Measurements from ENCODE around the gene STAB2. TPM values are rescaled to one million over a fixed set of nuclear protein-coding genes. Genes with fewer than 3 reads are reported as not detected.

STAB2 gene
- total RNA-seq, 4 donors from 2014 or later, result 0.95 TPM; not detected in 3

GRCh38 chr12:103768467-103769123 is 181.5 kb downstream of the STAB2 start:
- TF ChIP-seq POLR2A (IDR thresholded peaks at IDR 0.05), result no peak
- TF ChIP-seq CTCF (IDR thresholded peaks at IDR 0.05), result no peak
- no peaks in the 10 kb centered on the region for H3K27me3 ChIP-seq
- DNase-seq, result no peak
- peaks cover 0 to 22% (median 8%) of the 10 kb centered on the region in 3 donors for H3K36me3 ChIP-seq
- intact Hi-C loops (cut with DNase I), result no loop called here
- H3K9me3 ChIP-seq, result no peaks in the 10 kb centered on the region
- WGBS, 2 donors, result 87 to 89% methylated on average over 7 of the region's 8 CpGs
- peaks cover 0 to 13% (median 0%) of the 10 kb centered on the region in 3 donors for H3K4me1 ChIP-seq
- H3K27ac ChIP-seq, result no peak overlapping the region
- H3K4me3 ChIP-seq, result no peak overlapping the region

- 94 to 100% methylated on average over 5 to 7 of the region's 9 CpGs for WGBS, 2 donors
- intact Hi-C loops (cut with DNase I), result no loop called here
These were observed 182.3 kb downstream of the STAB2 start for GRCh38 chr12:103769240-103769945.

GRCh38 chr12:103771466-103771865 is 184.4 kb downstream of the STAB2 start:
- Histone ChIP-seq H3K4me3 (no peak overlapping the region), H3K4me1 (peaks cover 0 to 18% (median 0%) of the 10 kb centered on the region in 3 donors), H3K27me3 (no peaks in the 10 kb centered on the region), H3K27ac (no peak overlapping the region), H3K9me3 (no peaks in the 10 kb centered on the region), H3K36me3 (peaks cover 0 to 18% (median 1%) of the 10 kb centered on the region in 3 donors)
- intact Hi-C loops (cut with DNase I), result no loop called here
- TF ChIP-seq CTCF (IDR thresholded peaks at IDR 0.05), result peak in 5 of 6 experiments; percentile 16 to 48 (median 27)
- no peak for TF ChIP-seq POLR2A (IDR thresholded peaks at IDR 0.05)
- 29 to 48% methylated on average over 2 to 3 of the region's 3 CpGs for WGBS, 2 donors
- DNase-seq, result no peak

More at GRCh38 chr12:103769240-103769945, 182.3 kb downstream of the STAB2 start:
- no peak overlapping the region for H3K27ac ChIP-seq
- peaks cover 0 to 22% (median 8%) of the 10 kb centered on the region in 3 donors for H3K36me3 ChIP-seq
- H3K4me3 ChIP-seq, result no peak overlapping the region
- peaks cover 0 to 18% (median 0%) of the 10 kb centered on the region in 3 donors for H3K4me1 ChIP-seq
- no peaks in the 10 kb centered on the region for H3K27me3 ChIP-seq
- DNase-seq, result no peak
- TF ChIP-seq POLR2A (IDR thresholded peaks at IDR 0.05) (no peak), CTCF (IDR thresholded peaks at IDR 0.05) (no peak)
- no peaks in the 10 kb centered on the region for H3K9me3 ChIP-seq

- peaks cover 0 to 18% (median 0%) of the 10 kb centered on the region in 3 donors for H3K4me1 ChIP-seq
- no peak overlapping the region for H3K4me3 ChIP-seq
- H3K27me3 ChIP-seq, result no peaks in the 10 kb centered on the region
- no peaks in the 10 kb centered on the region for H3K9me3 ChIP-seq
- TF ChIP-seq POLR2A (IDR thresholded peaks at IDR 0.05) (no peak), CTCF (IDR thresholded peaks at IDR 0.05) (no peak)
- 79 to 81% methylated on average over 5 to 6 of the region's 7 CpGs for WGBS, 2 donors
- peaks cover 0 to 26% (median 0%) of the 10 kb centered on the region in 3 donors for H3K36me3 ChIP-seq
- DNase-seq, result no peak
- intact Hi-C loops (cut with DNase I), result no loop called here
- H3K27ac ChIP-seq, result peak overlapping the region in 1 of 4 donors; percentile 7
These were observed 185.5 kb downstream of the STAB2 start for GRCh38 chr12:103772367-103773108.

Measured in esophagus squamous epithelium (tissue), 5 donors.